ENCODE data around the gene PSMB9. TPM values are rescaled to one million over a fixed set of nuclear protein-coding genes. Genes with fewer than 3 reads are reported as not detected.
"Not testable (repeated sequence)": the region's sequence is repeated elsewhere in the genome, so short reads cannot be mapped to it uniquely, and the experiment has no call there.

The PSMB9 gene
- polyA plus RNA-seq, 3 donors, result 204 to 405 (median 350) TPM

- H3K4me3 Mint-ChIP-seq, result no peak overlapping the region
- peaks cover 14 to 16% of the 10 kb centered on the region in 2 donors for H3K4me1 ChIP-seq (ENCODE audit: control insufficient read depth in 1 of 2, insufficient read depth in 2 of 2, low read length in 2 of 2)
- peak; percentile 87 for TF ChIP-seq CTCF (IDR thresholded peaks at IDR 0.05)
- no peaks in the 10 kb centered on the region for H3K9me3 ChIP-seq (replicated peaks in 1 of 2; ENCODE audit: control insufficient read depth in 1 of 2, insufficient read depth in 1 of 2, low read length in 2 of 2)
- peak; percentile 76 to 78 (median 77) for DNase-seq
- H3K27me3 Mint-ChIP-seq (ENCODE audit: low read depth in 3 of 3), result peaks cover 10 to 16% (median 10%) of the 10 kb centered on the region in 3 donors
- no peaks in the 10 kb centered on the region for H4K20me1 ChIP-seq (ENCODE audit: insufficient read depth, low read length)
- H3K4me1 Mint-ChIP-seq, result peaks cover 13% of the 10 kb centered on the region
- no peak overlapping the region for H3K9ac ChIP-seq (ENCODE audit: insufficient read depth, low read length, poor library complexity, severe bottlenecking)
- no peak overlapping the region for H3K27ac ChIP-seq (ENCODE audit: low read depth in 1 of 2, low read length in 2 of 2)
- no peak overlapping the region for H3K4me3 ChIP-seq (replicated peaks in 1 of 3; ENCODE audit: low read depth in 2 of 3, low read length in 3 of 3)
- no peaks in the 10 kb centered on the region for H3K79me2 ChIP-seq (ENCODE audit: insufficient read depth, low read length)
- H3K4me2 ChIP-seq (replicated peaks; ENCODE audit: extremely low read depth, low read length, poor library complexity, severe bottlenecking), result no peak overlapping the region
- H2AFZ ChIP-seq (ENCODE audit: insufficient read depth, low read depth, low read length, poor library complexity, severe bottlenecking), result no peak overlapping the region
- intact Hi-C loops (cut with micrococcal nuclease), result loop anchor here (1.0 to 10.0 kb wide), 4 partner anchors 30 to 464 kb away; partner anchors contain the start of genes BTNL2 (in 1 of the 2) and TAP2 (in 1 of the 2)
- H3K9me3 Mint-ChIP-seq, result peaks cover 0 to 3% (median 0%) of the 10 kb centered on the region in 7 donors
- peaks cover 3 to 9% of the 10 kb centered on the region in 2 donors for H3K36me3 Mint-ChIP-seq
- H3K27ac Mint-ChIP-seq, result no peak overlapping the region
- 0% methylated on average over 1 of the region's 5 CpGs for WGBS (ENCODE audit: insufficient coverage)
- H3K27me3 ChIP-seq (ENCODE audit: control insufficient read depth in 2 of 2, insufficient read depth in 2 of 2, low read length in 2 of 2), result peaks cover 2 to 4% of the 10 kb centered on the region in 2 donors
- H3K36me3 ChIP-seq (replicated peaks in 1 of 2; ENCODE audit: control insufficient read depth in 1 of 2, insufficient read depth in 2 of 2, low read length in 2 of 2), result peaks cover 0 to 6% of the 10 kb centered on the region in 2 donors
Observed at GRCh38 chr6:32868257-32868788, 14.3 kb downstream of the PSMB9 start.

- H3K36me3 Mint-ChIP-seq; H3K4me2 ChIP-seq (replicated peaks; ENCODE audit: extremely low read depth, low read length, poor library complexity, severe bottlenecking); H3K9me3 Mint-ChIP-seq; H3K36me3 ChIP-seq (replicated peaks in 1 of 2; ENCODE audit: control insufficient read depth in 1 of 2, insufficient read depth in 2 of 2, low read length in 2 of 2); H3K27ac ChIP-seq (ENCODE audit: low read depth in 1 of 2, low read length in 2 of 2); H3K9ac ChIP-seq (ENCODE audit: insufficient read depth, low read length, poor library complexity, severe bottlenecking); H2AFZ ChIP-seq (ENCODE audit: insufficient read depth, low read depth, low read length, poor library complexity, severe bottlenecking); H3K27ac Mint-ChIP-seq; H3K4me3 ChIP-seq (replicated peaks in 1 of 3; ENCODE audit: low read depth in 2 of 3, low read length in 3 of 3); H3K9me3 ChIP-seq (replicated peaks in 1 of 2; ENCODE audit: control insufficient read depth in 1 of 2, insufficient read depth in 1 of 2, low read length in 2 of 2); H3K79me2 ChIP-seq (ENCODE audit: insufficient read depth, low read length); H3K4me1 Mint-ChIP-seq; H3K4me1 ChIP-seq (ENCODE audit: control insufficient read depth in 1 of 2, insufficient read depth in 2 of 2, low read length in 2 of 2); H4K20me1 ChIP-seq (ENCODE audit: insufficient read depth, low read length); DNase-seq: not testable (repeated sequence)
- Mint-ChIP-seq H3K4me3 (peak overlapping the region in 1 of 2 donors; percentile 46), H3K27me3 (ENCODE audit: low read depth in 3 of 3) (peaks cover 22 to 45% (median 23%) of the 10 kb centered on the region in 3 donors)
- H3K27me3 ChIP-seq (ENCODE audit: control insufficient read depth in 2 of 2, insufficient read depth in 2 of 2, low read length in 2 of 2), result peaks cover 5 to 16% of the 10 kb centered on the region in 2 donors
- no CpG with 5 or more reads among the region's 1 CpG for WGBS (ENCODE audit: insufficient coverage)
- intact Hi-C loops (cut with micrococcal nuclease), result loop anchor here in 1 of 2 donors (5.0 kb wide), 1 partner anchor 37 kb away; the partner anchor contains the start of gene TAP2
Observed at GRCh38 chr6:32873947-32874346, 20.0 kb downstream of the PSMB9 start.
